ENCODE measurements around the gene GRB7. TPM values are rescaled to one million over a fixed set of nuclear protein-coding genes. Genes with fewer than 3 reads are reported as not detected.
"Not testable (repeated sequence)": the region's sequence is repeated elsewhere in the genome, so short reads cannot be mapped to it uniquely, and the experiment has no call there.

The GRB7 gene
- polyA plus RNA-seq, 1 donor, result 35.9 TPM

DNA sequence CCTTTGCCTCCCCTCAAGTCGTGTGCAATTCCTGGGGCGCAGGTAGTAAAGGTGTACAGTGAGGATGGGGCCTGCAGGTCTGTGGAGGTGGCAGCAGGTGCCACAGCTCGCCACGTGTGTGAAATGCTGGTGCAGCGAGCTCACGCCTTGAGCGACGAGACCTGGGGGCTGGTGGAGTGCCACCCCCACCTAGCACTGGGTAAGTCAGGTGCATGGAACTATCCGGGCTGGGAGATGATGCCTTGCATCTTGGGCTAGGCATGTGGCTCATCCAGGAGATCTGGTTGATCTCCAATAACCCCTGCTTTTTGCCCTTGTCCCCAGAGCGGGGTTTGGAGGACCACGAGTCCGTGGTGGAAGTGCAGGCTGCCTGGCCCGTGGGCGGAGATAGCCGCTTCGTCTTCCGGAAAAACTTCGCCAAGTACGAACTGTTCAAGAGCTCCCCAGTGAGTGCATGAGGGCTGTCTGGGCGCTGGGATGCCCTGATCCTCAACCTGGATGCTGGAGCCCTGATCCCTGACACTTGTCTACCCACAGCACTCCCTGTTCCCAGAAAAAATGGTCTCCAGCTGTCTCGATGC lies 5.2 kb downstream of the GRB7 start:
- no CpG with 5 or more reads among the region's 21 CpGs for WGBS (ENCODE audit: insufficient coverage, low lambda C conversion rate)
- no peak for DNase-seq
- peaks cover 9% of the 10 kb centered on the region for H3K4me1 ChIP-seq (ENCODE audit: control insufficient read depth, insufficient read depth, low read length)
- H3K36me3 ChIP-seq (ENCODE audit: control insufficient read depth, insufficient read depth, low read length), result peaks cover 51% of the 10 kb centered on the region
- H3K27me3 ChIP-seq (ENCODE audit: control insufficient read depth, insufficient read depth, low read length), result peaks cover 12% of the 10 kb centered on the region
- no peaks in the 10 kb centered on the region for H3K9me3 ChIP-seq (ENCODE audit: control insufficient read depth, low read depth, low read length)
- no peak overlapping the region for H3K27ac ChIP-seq (ENCODE audit: low read length)
- H3K4me3 ChIP-seq (ENCODE audit: low read length), result no peak overlapping the region

DNA sequence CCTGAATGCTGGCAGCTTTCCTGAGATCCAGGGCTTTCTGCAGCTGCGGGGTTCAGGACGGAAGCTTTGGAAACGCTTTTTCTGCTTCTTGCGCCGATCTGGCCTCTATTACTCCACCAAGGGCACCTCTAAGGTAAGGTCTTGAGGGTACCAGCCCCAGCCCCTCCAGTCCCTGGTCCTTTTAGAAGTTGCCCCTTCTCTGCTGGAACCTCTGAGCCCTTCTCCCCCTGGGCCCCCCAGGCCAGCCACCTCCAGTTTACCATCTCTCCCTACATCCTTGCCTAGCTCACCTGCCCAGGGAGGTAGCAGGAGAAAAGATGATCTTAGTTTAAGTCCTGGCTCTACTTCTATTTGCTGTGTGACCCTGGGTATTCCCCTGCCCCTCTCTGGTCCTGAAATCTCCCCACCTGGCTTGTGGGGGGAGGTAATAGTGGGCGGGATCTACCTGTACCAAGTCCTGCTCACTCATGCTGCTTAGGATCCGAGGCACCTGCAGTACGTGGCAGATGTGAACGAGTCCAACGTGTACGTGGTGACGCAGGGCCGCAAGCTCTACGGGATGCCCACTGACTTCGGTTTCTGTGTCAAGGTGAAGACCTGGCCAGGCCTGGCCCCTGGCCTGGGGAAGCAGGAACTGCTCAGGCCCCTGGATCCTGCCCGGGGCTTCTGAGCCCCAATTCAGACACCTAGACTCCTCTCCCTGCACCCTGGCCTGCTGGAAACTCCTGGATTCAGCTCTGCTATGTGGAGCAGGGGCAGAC lies 6.5 kb downstream of the GRB7 start:
- Histone ChIP-seq H3K27me3 (ENCODE audit: control insufficient read depth, insufficient read depth, low read length) (peaks cover 7% of the 10 kb centered on the region), H3K27ac (ENCODE audit: low read length) (no peak overlapping the region), H3K36me3 (ENCODE audit: control insufficient read depth, insufficient read depth, low read length) (peaks cover 51% of the 10 kb centered on the region), H3K4me1 (ENCODE audit: control insufficient read depth, insufficient read depth, low read length) (peaks cover 9% of the 10 kb centered on the region), H3K9me3 (ENCODE audit: control insufficient read depth, low read depth, low read length) (no peaks in the 10 kb centered on the region), H3K4me3 (ENCODE audit: low read length) (no peak overlapping the region)
- no CpG with 5 or more reads among the region's 16 CpGs for WGBS (ENCODE audit: insufficient coverage, low lambda C conversion rate)
- no peak for DNase-seq

DNA sequence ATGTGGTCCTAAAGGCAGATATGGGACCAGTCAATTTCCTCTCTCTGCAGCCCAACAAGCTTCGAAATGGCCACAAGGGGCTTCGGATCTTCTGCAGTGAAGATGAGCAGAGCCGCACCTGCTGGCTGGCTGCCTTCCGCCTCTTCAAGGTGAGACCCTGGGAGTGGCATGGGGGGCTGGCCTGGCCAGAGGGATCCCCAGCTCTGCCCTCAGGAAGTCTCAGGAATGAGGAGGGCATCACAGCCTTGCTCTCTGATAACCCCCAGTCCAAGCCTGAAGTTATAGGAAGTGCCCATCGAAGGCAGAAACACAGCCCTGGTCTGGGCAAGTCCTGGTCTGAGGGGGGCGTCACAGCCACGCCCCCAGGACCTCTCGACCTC lies 7.1 kb downstream of the GRB7 start:
- no peak overlapping the region for H3K27ac ChIP-seq (ENCODE audit: low read length)
- WGBS (ENCODE audit: insufficient coverage, low lambda C conversion rate), result no CpG with 5 or more reads among the region's 8 CpGs
- H3K9me3 ChIP-seq (ENCODE audit: control insufficient read depth, low read depth, low read length), result no peaks in the 10 kb centered on the region
- peaks cover 4% of the 10 kb centered on the region for H3K27me3 ChIP-seq (ENCODE audit: control insufficient read depth, insufficient read depth, low read length)
- no peak overlapping the region for H3K4me3 ChIP-seq (ENCODE audit: low read length)
- DNase-seq, result no peak
- H3K4me1 ChIP-seq (ENCODE audit: control insufficient read depth, insufficient read depth, low read length), result peaks cover 9% of the 10 kb centered on the region
- peaks cover 51% of the 10 kb centered on the region for H3K36me3 ChIP-seq (ENCODE audit: control insufficient read depth, insufficient read depth, low read length)

DNA sequence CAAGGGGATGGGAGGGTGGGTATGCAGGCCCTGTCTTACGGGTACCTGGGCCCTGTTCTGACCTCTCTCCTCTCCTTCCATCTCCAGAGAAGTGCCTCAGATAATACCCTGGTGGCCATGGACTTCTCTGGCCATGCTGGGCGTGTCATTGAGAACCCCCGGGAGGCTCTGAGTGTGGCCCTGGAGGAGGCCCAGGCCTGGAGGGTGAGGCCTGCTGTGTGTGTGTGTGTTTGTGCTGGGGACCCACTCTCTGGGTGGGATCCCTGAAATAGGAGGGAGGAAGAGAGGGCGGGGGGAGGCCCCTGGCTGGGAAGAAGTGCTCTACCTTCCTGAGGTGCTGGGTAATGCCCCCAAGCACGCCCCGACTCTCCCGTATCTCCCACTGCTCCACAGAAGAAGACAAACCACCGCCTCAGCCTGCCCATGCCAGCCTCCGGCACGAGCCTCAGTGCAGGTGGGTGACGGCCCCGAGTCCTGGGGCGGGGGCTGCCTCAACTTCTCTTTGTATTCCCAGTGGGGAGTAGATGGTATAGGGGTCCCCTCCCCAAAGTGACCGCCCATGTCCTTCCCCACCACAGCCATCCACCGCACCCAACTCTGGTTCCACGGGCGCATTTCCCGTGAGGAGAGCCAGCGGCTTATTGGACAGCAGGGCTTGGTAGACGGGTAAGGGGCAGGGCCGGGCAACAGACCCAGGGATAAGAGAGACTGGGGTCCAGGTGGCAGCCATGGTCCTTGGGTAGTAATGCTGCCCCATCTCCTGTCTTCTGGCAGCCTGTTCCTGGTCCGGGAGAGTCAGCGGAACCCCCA lies 7.8 kb downstream of the GRB7 start:
- DNase-seq, result no peak
- Histone ChIP-seq H3K9me3 (ENCODE audit: control insufficient read depth, low read depth, low read length) (no peaks in the 10 kb centered on the region), H3K4me3 (ENCODE audit: low read length) (no peak overlapping the region), H3K27me3 (ENCODE audit: control insufficient read depth, insufficient read depth, low read length) (peaks cover 4% of the 10 kb centered on the region), H3K27ac (ENCODE audit: low read length) (no peak overlapping the region), H3K4me1 (ENCODE audit: control insufficient read depth, insufficient read depth, low read length) (peaks cover 9% of the 10 kb centered on the region), H3K36me3 (ENCODE audit: control insufficient read depth, insufficient read depth, low read length) (peaks cover 51% of the 10 kb centered on the region)
- WGBS (ENCODE audit: insufficient coverage, low lambda C conversion rate), result no CpG with 5 or more reads among the region's 23 CpGs

DNA sequence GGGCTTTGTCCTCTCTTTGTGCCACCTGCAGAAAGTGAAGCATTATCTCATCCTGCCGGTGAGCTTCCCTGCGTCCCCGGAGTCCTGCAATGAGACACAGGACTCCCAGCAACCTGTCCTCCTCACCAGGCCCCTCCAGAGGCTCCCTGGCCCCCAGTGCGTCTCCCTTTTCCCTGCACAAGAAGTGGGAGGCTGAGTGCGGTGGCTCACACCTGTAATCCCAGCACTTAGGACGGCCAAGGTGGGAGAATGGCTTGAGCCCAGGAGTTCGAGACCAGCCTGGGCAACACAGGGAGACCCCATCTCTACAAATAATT lies 8.4 kb downstream of the GRB7 start:
- no peak overlapping the region for H3K27ac ChIP-seq (ENCODE audit: low read length)
- H3K4me3 ChIP-seq (ENCODE audit: low read length), result no peak overlapping the region
- H3K27me3 ChIP-seq (ENCODE audit: control insufficient read depth, insufficient read depth, low read length), result peaks cover under 1% of the 10 kb centered on the region
- WGBS (ENCODE audit: insufficient coverage, low lambda C conversion rate), result no CpG with 5 or more reads among the region's 7 CpGs
- no peak for DNase-seq
- peaks cover 51% of the 10 kb centered on the region for H3K36me3 ChIP-seq (ENCODE audit: control insufficient read depth, insufficient read depth, low read length)
- H3K9me3 ChIP-seq (ENCODE audit: control insufficient read depth, low read depth, low read length), result no peaks in the 10 kb centered on the region
- peaks cover 5% of the 10 kb centered on the region for H3K4me1 ChIP-seq (ENCODE audit: control insufficient read depth, insufficient read depth, low read length)

DNA sequence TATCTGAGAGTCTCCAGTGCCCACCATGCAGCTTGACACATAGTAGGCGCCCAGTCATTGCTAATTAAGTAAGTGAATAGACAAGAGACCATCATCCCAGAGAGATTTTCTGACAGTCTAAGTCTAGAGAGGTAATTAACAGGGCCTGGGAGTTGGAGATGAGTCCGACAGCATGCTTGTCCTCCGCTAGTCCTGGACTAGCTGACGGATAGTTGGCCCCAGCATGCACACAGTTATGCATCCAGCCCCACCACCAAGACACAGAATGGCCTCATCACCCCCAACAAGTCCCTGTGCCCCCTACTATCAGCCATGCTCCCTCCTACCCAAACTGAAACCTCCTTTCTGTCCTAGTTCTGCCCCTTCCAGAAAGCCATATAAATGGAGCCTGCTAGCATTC lies 10.0 kb downstream of the GRB7 start:
- no CpG with 5 or more reads among the region's 4 CpGs for WGBS (ENCODE audit: insufficient coverage, low lambda C conversion rate)

DNA sequence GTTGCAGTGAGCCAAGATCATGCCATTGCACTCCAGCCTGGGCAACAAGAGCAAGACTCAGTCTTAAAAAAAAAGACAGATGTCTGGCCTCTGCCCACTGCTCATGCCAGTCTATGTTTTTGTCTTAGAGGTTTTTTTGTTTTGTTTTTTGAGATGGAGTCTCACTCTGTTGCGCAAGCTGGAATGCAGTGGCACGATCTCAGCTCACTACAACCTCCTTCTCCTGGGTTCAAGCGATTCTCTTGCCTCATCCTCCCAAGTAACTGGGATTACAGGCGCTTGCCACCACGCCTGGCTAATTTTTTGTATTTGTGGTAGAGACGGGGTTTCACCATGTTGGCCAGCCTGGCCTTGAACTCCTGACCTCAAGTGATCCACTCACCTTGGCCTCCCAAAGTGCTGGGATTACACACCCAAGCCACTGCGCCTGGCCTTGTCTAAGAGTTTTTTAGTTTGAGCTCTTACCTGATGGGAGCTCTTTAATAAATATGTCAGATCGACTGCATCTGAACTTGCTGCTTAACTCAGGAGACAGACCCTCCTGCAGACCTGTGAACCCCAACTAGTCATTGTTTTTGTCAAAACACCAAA lies 10.8 kb downstream of the GRB7 start:
- not testable (repeated sequence) for H3K4me1 ChIP-seq (ENCODE audit: control insufficient read depth, insufficient read depth, low read length); H3K27me3 ChIP-seq (ENCODE audit: control insufficient read depth, insufficient read depth, low read length); H3K4me3 ChIP-seq (ENCODE audit: low read length); DNase-seq; H3K9me3 ChIP-seq (ENCODE audit: control insufficient read depth, low read depth, low read length); H3K27ac ChIP-seq (ENCODE audit: low read length)
- no CpG with 5 or more reads among the region's 8 CpGs for WGBS (ENCODE audit: insufficient coverage, low lambda C conversion rate)
- peaks cover 37% of the 10 kb centered on the region for H3K36me3 ChIP-seq (ENCODE audit: control insufficient read depth, insufficient read depth, low read length)

More for the DNA sequence above, 10.0 kb downstream of the GRB7 start:
- Histone ChIP-seq H3K27me3 (ENCODE audit: control insufficient read depth, insufficient read depth, low read length) (no peaks in the 10 kb centered on the region), H3K9me3 (ENCODE audit: control insufficient read depth, low read depth, low read length) (no peaks in the 10 kb centered on the region), H3K36me3 (ENCODE audit: control insufficient read depth, insufficient read depth, low read length) (peaks cover 45% of the 10 kb centered on the region), H3K27ac (ENCODE audit: low read length) (no peak overlapping the region), H3K4me1 (ENCODE audit: control insufficient read depth, insufficient read depth, low read length) (no peaks in the 10 kb centered on the region), H3K4me3 (ENCODE audit: low read length) (no peak overlapping the region)
- DNase-seq, result no peak

DNA sequence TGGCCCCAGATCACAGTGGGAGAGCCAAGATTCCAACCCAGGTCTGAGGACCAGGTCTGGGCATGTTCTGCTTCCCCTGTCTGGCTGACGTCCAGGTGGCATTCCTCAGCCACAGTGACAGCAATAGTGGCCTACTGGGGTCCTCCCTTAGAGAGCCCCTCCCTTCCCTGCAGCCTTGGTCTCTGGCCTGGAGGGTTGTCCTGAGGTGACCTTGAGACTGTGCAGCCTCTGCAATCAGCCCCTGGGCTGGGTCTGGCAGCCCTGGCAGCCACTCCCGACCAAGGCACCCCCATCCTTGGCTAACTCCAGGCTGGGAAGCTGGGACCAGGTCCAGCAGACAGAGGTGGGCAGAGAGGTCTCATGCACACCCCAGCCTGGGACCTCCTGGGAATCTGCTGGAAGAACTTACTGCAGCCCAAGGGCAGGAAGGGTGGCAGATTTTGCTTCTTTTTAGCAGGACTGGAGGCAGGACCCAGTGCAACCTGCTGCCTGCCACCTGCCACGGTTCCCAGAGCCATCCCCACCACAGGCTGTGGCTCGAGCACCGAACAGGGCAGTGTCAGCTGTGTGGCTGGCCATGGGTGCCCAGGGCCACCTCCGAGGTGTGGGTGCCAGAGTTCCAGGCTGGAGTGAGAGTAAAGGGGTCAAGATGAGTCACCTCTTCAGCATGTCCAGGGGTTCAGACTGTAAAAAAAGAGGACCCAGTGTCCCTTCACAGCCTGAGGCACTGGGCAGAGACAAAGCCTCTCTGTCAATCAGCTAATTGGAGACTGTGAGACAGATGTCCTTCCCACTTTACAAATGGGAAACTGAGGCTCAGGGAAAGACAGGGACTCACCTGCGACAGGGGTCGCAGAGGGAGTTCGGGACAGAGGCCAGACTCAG lies 12.6 kb downstream of the GRB7 start:
- Histone ChIP-seq H3K27me3 (ENCODE audit: control insufficient read depth, insufficient read depth, low read length) (no peaks in the 10 kb centered on the region), H3K9me3 (ENCODE audit: control insufficient read depth, low read depth, low read length) (no peaks in the 10 kb centered on the region), H3K4me1 (ENCODE audit: control insufficient read depth, insufficient read depth, low read length) (peaks cover 6% of the 10 kb centered on the region), H3K4me3 (ENCODE audit: low read length) (no peak overlapping the region), H3K27ac (ENCODE audit: low read length) (no peak overlapping the region), H3K36me3 (ENCODE audit: control insufficient read depth, insufficient read depth, low read length) (peaks cover 19% of the 10 kb centered on the region)
- WGBS (ENCODE audit: insufficient coverage, low lambda C conversion rate), result no CpG with 5 or more reads among the region's 9 CpGs
- no peak for DNase-seq

DNA sequence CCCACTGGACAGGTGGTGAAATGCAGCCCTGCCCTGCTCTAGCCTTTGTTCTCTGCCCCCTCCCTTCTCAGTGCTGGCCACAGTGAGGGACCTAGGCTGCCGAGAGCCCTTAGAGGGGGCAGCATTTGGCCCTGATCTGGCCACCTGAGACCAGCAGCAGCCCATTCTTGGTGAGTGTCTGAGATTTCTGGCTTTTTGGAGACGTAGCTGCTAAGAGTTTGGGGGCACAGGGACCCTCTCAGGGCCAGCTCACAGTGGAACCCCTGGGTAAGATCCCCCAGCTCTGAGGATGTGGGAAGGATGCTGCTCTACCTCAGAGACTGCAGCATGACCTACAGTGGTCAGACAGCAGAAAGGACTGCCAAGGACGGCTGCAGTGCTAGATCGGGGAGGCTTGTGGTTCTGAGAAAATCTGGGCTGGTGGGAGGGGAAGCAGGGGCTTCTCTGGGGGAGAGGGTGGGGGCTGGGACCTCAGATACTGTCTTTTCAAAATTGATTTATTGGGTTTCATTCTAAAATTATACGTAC lies 13.3 kb downstream of the GRB7 start:
- Histone ChIP-seq H3K4me3 (ENCODE audit: low read length) (no peak overlapping the region), H3K36me3 (ENCODE audit: control insufficient read depth, insufficient read depth, low read length) (peaks cover 12% of the 10 kb centered on the region), H3K9me3 (ENCODE audit: control insufficient read depth, low read depth, low read length) (no peaks in the 10 kb centered on the region), H3K27me3 (ENCODE audit: control insufficient read depth, insufficient read depth, low read length) (no peaks in the 10 kb centered on the region), H3K27ac (ENCODE audit: low read length) (no peak overlapping the region), H3K4me1 (ENCODE audit: control insufficient read depth, insufficient read depth, low read length) (peaks cover 7% of the 10 kb centered on the region)
- WGBS (ENCODE audit: insufficient coverage, low lambda C conversion rate), result no CpG with 5 or more reads among the region's 5 CpGs
- no peak for DNase-seq
